HG02973 (cell line): ENCODE results near the gene SMTN.
A peak's percentile ranks its signal among the peaks of the same experiment; 100 is the strongest.
"Not testable (repeated sequence)": the region's sequence is repeated elsewhere in the genome, so short reads cannot be mapped to it uniquely, and the experiment has no call there.

Experiments
- ATAC-seq: cut with Tn5 transposase; IDR thresholded peaks from one replicate; pipeline ENCODE4 v1.9.1; 2021; ENCODE audit warnings: moderate library complexity; ENCODE audit not compliant: unreplicated experiment

Gene SMTN

GRCh38 chr22:31080848-31081649, at the start of gene SMTN:
Gene SMTN, plus strand, starts transcription at chr22:31081318. Its CDS starts 1,941 bp downstream, at chr22:31083259.
- ATAC-seq = peak; percentile 44

GRCh38 chr22:31036671-31037550, 44.2 kb upstream of the SMTN start:
- ATAC-seq = no peak

GRCh38 chr22:31038686-31039085, 42.4 kb upstream of the SMTN start:
- ATAC-seq = no peak

DNA sequence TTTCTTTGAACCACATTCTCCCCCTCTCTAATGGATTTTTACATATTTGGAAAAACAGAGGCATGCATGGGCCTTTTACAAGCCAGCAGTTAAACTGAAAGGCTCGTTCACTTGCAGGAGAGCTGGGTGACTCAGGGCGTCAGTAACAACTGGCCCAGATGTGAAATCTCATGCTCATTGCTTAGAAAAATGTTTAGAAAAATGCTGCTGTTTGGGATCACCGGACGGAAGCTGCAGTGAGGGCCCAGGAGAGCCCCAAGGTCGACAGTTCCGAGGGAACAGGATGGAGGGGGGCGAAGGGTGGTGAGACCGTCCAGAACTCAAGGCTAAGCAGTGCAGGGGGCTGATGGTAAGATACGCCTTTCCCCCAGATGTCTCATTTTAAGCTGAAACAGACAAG, 41.7 kb upstream of the SMTN start:
- no peak for ATAC-seq

GRCh38 chr22:31040542-31041398, 40.3 kb upstream of the SMTN start:
- ATAC-seq = no peak

DNA sequence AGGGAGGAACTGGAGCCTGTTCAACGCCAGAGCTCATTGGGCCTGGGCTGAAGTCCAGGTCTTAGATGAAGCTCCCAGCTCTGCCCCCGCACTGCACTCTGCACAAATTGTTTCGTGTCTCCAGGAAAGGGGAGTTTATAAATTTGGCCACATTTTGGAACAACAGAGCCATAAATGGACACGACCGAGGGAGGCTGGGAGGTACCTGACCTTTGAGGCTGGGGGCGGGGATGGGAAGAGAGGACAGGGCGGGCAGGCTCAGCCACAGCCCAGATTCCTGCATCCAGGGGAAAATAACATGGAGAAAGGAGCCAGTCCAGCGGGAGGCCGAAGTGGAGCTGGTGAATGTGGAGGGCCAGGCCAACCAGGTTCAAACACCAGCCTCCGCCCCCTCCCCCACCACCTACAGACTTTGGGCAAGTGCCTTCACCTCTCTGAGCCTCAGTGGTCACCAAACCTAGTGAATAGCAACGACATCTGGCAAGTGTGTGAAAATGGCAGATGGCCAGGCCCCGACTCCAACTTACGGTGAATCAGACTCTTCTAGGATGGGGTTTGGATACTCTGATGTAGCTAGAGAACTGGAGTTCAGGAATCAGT, 36.8 kb upstream of the SMTN start:
- no peak for ATAC-seq

DNA sequence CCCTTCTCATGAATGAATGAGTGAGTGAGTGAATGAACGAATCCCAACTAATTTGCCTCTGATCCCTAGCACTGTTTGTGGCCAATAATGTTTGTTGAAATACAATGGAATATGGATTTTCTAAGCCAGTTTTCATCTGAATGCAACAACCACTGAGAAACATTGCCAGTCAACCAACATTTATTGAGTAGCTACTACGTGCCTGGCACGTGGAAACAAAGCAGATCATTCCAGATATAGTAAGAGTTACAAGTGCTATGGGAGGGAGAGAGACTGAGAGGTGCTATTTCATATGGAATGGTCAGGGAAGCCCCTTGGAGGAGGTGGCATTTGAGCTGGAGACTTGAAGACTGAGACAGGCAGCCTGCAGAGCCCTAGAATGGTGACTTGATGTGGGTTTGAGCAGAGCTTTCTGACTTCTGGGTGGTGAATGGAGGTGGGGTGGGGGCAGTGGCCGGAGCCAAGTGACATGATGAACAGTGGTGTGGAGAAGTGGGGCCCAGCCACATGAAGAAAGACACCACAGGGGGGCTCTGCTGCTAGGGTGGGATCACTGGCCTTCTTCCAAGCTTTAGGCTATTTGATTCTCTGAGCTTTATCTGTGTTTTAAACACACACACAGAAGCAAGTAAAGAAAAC, 35.1 kb upstream of the SMTN start:
- ATAC-seq = no peak

DNA sequence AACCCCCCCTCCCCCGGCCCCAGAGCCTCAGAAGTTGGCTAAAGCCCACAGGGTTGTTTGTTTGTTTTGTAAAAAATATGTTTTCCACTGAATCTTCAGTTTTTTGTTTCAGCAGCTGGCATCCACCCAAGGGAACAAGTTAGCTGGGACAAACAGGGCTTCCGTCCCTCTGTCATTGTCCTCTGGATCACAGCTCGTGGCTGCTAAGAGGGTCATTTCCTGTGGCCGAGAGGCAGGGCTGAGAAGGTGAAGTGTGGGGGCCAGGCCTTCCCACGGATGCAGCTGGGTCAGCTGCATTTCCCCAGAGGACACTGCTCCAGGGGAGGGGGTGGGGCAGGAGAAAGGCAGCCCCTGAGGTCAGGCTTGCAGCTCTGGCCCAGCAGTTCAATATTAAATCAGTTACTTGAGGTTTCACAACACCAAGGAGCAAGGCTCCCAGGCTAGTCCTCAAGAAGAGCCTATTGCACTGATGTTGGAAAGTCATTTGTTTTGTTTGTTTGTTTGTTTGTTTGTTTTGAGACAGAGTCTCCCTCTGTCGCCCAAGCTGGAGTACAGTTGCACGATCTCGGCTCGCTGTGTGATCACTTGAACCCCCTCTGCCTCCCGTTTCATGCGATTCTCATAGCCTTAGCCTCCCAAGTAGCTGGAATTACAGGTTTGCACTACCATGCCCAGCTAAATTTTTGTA, 34.4 kb upstream of the SMTN start:
- no peak for ATAC-seq

DNA sequence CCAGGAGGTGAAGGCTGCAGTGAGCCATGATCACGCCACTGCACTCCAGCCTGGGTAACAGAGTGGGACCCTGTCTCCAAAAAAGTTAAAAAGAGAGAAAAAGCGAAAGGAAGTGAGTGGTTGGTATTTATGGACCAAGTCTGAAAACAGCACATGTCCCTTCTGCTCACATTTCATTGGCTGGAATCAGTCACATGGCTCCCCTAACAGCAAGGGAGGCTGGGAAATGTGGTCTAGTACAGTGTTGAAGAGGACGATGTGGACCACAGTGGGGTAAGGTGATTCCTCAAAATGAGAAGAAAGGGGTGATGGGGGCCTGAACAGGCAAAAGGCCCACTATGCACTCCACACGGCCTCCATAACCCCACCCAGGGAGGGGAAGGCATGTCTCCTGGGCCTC, 32.5 kb upstream of the SMTN start:
- ATAC-seq = no peak

DNA sequence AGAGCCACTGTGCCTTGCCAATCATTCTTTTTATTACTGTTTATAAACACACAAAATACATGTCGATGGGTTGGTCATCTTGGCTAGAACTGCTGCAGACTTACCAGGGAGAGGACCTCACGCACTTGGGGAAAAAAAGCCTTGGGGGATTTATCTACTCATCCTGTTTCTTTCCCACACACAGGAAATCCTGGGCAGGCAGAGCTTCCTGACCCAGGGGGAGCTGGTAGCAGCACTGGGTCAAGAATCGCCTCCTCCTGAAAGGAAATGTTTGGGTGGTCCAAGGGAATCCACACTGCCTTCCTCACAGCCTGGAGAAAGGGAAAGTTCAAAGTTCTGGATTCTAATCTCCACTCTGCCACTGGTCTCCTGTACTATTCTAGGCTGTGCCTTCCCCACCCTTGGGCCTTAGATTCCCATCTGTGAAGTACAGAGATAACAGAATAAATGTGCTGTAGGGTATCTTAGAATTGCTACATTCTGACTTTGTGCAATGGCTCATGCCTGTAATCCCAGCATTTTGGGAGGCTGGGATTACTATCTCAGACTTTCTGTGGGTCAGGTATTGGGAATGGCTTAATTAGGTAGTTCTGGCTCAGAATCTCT, 31.2 kb upstream of the SMTN start:
- ATAC-seq = no peak

- no peak for ATAC-seq
Observed at GRCh38 chr22:31055117-31055634, 25.9 kb upstream of the SMTN start.

DNA sequence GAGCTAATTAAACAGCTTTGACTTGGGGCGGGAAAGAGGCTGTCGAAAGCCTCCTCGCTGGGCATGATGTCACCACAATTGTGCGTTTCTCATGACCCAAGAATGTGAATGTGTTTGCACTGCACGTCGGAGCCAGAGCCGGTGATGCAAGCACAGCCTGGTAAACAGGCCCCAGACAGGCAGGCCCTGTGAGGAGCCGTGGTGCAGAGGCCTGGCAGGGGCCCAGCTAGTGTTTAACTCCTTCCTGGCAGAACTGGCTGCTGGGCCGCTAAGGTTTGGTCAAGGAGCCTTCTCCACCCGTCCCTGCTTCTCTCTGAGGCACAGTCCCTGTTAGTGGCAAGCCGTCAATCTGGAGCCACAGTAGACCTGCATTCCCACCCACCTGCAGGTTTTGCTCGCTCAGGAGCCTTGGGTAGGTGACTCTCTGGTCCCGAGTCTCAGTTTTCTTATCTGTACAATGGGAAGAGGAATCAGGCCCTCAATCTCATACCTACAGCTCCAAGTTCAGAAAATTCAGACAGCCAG, 25.4 kb upstream of the SMTN start:
- ATAC-seq = no peak

DNA sequence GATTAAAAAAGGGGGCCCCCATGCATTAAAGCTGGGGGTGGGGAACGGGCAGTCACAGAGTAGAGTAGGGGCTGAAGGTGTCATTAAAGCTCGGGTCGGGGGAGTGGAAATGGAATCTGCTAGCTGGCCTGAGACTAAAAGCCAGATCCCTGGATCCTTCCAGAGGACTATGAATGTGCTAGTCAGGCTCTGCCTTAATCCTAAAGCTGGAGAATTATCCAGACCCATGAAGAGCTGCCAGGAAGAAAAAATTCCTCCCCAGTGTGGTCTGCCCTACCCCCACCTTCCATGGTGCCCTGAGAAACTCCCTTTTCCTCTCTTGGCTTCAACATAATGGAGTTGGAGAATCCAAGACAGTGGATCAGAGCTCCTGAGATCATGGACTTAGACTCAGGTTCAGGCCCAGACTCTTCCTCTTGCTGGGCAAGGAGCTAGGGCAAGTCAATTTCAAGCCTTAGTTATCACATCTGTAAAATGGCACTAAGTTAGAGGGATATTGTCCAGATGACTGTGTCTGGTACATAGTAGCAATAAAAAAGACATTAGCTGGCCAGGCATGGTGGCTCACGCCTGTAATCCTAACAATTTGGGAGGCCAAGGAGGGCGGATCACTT, 24.0 kb upstream of the SMTN start:
- ATAC-seq = no peak

- not testable (repeated sequence) for ATAC-seq
Observed at GRCh38 chr22:31059663-31060062, 21.5 kb upstream of the SMTN start.

DNA sequence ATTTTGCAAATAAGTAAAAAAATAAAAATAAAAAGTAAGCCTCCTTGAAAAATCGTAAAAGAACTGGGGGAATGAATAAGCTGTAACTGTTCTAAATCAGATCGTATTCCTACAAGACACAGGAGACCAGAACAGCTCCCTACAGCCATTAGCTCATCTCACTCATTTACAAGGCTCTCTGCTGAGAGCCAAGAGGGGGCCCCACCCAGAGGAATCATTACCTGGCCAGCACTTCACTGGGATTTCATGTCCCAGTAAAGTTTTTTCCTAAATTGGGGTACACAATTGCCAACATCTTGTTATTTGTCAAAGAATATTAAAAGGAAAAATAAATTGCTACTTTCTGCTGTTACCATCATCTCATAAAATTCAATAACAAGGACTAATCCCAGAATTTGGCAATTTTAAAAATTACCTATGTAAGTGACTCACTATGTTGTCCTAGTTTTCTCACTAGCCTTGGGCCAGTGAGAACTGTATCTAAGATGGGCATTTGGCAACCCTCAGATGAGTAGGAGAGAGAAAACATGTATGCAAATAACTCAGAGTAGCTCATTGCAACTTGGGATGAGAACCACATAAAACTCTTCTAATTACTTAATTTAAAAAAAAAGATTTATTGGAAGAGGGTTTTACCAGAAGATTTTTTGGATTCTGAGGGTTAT, 18.4 kb upstream of the SMTN start:
- ATAC-seq = no peak

GRCh38 chr22:31064369-31064768, 16.7 kb upstream of the SMTN start:
- ATAC-seq = no peak

DNA sequence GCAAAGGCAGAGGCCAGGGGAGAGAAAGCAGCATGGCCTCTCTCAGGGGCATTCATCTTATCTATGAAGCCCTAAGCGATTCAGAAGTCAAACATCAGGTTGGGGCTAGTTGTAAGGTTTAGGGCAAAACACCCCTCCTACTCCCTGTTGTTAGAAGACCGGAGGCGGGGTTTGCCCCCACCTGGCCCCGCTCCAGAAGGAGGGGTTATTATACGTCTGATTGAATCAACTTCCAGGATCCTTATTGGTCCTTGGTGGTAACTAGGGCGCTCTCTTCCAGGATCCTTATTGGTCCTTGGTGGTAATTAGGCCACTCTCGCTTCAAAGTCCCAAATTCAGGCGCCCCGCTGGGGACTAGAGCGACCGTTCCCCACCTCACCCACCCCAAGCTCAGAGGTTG, 12.1 kb upstream of the SMTN start:
- no peak for ATAC-seq
